ENCODE data around the gene SLC26A1. TPM values are rescaled to one million over a fixed set of nuclear protein-coding genes. Genes with fewer than 3 reads are reported as not detected.

The SLC26A1 gene
- total and polyA plus RNA-seq, 8 donors = 0.35 to 8.6 (median 5.2) TPM

DNA sequence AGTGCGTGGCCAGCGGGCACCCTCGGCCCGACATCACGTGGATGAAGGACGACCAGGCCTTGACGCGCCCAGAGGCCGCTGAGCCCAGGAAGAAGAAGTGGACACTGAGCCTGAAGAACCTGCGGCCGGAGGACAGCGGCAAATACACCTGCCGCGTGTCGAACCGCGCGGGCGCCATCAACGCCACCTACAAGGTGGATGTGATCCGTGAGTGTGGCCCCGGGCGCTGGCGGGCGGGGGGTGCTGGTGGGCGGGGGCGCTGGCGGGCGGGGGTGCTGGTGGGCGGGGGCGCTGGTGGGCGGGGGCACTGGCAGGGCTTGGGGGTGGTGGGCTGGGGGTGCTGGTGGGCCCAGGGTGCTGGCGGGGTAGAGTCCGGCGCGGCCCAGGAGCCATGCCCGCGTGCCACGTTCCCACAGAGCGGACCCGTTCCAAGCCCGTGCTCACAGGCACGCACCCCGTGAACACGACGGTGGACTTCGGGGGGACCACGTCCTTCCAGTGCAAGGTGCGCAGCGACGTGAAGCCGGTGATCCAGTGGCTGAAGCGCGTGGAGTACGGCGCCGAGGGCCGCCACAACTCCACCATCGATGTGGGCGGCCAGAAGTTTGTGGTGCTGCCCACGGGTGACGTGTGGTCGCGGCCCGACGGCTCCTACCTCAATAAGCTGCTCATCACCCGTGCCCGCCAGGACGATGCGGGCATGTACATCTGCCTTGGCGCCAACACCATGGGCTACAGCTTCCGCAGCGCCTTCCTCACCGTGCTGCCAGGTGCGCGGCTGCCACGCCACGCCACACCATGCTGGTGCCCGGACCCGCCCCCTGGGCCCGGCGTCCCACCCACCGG lies 30.9 kb upstream of the SLC26A1 start:
- TF ChIP-seq, protein P1, sequence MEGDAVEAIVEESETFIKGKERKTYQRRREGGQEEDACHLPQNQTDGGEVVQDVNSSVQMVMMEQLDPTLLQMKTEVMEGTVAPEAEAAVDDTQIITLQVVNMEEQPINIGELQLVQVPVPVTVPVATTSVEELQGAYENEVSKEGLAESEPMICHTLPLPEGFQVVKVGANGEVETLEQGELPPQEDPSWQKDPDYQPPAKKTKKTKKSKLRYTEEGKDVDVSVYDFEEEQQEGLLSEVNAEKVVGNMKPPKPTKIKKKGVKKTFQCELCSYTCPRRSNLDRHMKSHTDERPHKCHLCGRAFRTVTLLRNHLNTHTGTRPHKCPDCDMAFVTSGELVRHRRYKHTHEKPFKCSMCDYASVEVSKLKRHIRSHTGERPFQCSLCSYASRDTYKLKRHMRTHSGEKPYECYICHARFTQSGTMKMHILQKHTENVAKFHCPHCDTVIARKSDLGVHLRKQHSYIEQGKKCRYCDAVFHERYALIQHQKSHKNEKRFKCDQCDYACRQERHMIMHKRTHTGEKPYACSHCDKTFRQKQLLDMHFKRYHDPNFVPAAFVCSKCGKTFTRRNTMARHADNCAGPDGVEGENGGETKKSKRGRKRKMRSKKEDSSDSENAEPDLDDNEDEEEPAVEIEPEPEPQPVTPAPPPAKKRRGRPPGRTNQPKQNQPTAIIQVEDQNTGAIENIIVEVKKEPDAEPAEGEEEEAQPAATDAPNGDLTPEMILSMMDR (IDR thresholded peaks at IDR 0.05) = no peak
- ATAC-seq (no peak), DNase-seq (no peak)
- H3K27ac ChIP-seq = no peak overlapping the region
- H3K36me3 ChIP-seq = peaks cover 0 to 13% of the 10 kb centered on the region in 2 donors
- peaks cover 0 to 24% of the 10 kb centered on the region in 2 donors for H3K27me3 ChIP-seq
- no peaks in the 10 kb centered on the region for H3K9me3 ChIP-seq
- intact Hi-C loops (cut with DNase I) = no loop called here
- H3K4me1 ChIP-seq = no peaks in the 10 kb centered on the region
- H3K4me3 ChIP-seq = no peak overlapping the region

DNA sequence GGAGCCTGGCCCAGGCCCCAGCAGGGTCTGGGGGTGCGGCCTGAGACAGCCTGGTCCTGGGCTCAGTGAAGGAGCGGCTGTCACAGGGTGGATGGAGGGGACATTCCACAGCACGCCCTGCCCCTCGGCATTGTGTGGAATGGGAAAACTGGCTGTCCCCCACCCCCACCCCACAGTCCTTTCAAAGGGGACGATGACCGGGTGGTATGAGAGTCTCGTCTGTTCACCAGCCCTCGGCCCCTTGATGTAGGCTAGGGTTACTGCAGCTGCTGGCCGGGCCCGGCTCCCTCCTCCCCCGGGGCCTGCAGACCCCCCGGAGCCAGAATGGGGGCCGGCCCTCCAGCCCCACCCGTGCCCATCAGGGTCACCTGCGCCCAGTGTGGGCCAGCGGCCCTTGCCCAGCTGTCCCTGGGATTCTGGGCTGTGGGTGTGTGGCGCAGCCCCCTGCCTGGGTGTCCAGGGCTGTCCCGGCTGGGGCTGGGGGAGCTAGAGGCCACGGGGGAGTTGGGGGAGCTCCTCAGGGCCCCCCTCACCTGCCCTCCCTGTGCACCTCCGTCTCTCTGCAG lies 30.0 kb upstream of the SLC26A1 start:
- Histone ChIP-seq H3K36me3 (peaks cover 0 to 13% of the 10 kb centered on the region in 2 donors), H3K9me3 (no peaks in the 10 kb centered on the region), H3K4me1 (no peaks in the 10 kb centered on the region), H3K4me3 (no peak overlapping the region), H3K27me3 (peaks cover 0 to 14% of the 10 kb centered on the region in 2 donors), H3K27ac (no peak overlapping the region)
- DNase-seq = no peak
- no peak for ATAC-seq
- intact Hi-C loops (cut with DNase I) = no loop called here
- TF ChIP-seq, protein P1 (IDR thresholded peaks at IDR 0.05) = no peak

DNA sequence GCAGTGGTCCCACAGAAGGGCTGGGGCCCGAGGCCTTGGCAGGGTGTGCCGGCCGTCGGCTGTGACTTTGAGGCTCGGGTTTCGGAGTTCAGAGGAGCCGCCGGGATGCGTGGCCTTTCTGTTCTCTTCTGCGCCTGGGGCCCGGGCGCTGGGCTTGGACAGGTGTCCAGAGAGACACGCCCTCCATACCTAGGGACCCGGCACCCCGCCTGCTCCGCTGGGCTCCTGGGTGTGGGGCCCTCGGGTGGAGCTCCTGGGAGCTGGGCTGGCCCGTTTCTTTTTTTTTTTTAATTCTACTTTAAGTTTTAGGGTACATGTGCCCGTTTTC lies 29.5 kb upstream of the SLC26A1 start:
- intact Hi-C loops (cut with DNase I) = no loop called here
- no peak for DNase-seq
- peaks cover 0 to 10% of the 10 kb centered on the region in 2 donors for H3K27me3 ChIP-seq
- H3K4me3 ChIP-seq = no peak overlapping the region
- H3K27ac ChIP-seq = no peak overlapping the region
- H3K9me3 ChIP-seq = no peaks in the 10 kb centered on the region
- no peaks in the 10 kb centered on the region for H3K4me1 ChIP-seq
- TF ChIP-seq, protein P1 (IDR thresholded peaks at IDR 0.05) = no peak
- peaks cover 0 to 13% of the 10 kb centered on the region in 2 donors for H3K36me3 ChIP-seq
- ATAC-seq = no peak

DNA sequence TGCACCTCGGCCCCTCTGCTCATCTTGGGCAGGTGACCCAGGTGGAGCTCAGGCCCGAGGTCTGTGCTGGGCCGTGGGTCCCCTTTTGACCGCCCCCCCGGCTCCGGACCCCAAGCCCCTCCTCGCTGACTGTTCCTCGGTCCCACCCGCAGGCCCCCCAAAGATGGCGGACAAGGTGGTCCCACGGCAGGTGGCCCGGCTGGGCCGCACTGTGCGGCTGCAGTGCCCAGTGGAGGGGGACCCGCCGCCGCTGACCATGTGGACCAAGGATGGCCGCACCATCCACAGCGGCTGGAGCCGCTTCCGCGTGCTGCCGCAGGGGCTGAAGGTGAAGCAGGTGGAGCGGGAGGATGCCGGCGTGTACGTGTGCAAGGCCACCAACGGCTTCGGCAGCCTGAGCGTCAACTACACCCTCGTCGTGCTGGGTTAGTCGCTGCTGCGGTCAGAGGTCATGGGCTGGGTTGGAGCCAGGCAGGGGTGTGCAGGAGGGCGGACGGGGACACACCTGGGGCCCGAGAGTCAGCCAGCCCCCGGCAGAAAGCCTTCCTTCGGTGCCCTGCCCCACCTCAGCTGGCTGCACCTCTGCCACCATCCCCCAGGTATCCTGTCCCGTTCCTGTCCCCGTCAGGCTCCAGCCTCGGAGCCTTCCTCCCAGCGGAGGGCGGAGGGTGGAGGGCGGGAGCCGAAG lies 29.0 kb upstream of the SLC26A1 start:
- peaks cover 0 to 5% of the 10 kb centered on the region in 2 donors for H3K27me3 ChIP-seq
- ATAC-seq (no peak), DNase-seq (no peak)
- peaks cover 0 to 13% of the 10 kb centered on the region in 2 donors for H3K36me3 ChIP-seq
- no peak overlapping the region for H3K27ac ChIP-seq
- no peaks in the 10 kb centered on the region for H3K9me3 ChIP-seq
- H3K4me3 ChIP-seq = no peak overlapping the region
- intact Hi-C loops (cut with DNase I) = no loop called here
- TF ChIP-seq, protein P1 (IDR thresholded peaks at IDR 0.05) = no peak
- no peaks in the 10 kb centered on the region for H3K4me1 ChIP-seq
